ENCODE measurements around the gene SLC25A29. TPM values are rescaled to one million over a fixed set of nuclear protein-coding genes. Genes with fewer than 3 reads are reported as not detected.

The SLC25A29 gene, protein sequence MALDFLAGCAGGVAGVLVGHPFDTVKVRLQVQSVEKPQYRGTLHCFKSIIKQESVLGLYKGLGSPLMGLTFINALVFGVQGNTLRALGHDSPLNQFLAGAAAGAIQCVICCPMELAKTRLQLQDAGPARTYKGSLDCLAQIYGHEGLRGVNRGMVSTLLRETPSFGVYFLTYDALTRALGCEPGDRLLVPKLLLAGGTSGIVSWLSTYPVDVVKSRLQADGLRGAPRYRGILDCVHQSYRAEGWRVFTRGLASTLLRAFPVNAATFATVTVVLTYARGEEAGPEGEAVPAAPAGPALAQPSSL
- 44.4 and 45.5 TPM in 2 replicates for total RNA-seq

DNA sequence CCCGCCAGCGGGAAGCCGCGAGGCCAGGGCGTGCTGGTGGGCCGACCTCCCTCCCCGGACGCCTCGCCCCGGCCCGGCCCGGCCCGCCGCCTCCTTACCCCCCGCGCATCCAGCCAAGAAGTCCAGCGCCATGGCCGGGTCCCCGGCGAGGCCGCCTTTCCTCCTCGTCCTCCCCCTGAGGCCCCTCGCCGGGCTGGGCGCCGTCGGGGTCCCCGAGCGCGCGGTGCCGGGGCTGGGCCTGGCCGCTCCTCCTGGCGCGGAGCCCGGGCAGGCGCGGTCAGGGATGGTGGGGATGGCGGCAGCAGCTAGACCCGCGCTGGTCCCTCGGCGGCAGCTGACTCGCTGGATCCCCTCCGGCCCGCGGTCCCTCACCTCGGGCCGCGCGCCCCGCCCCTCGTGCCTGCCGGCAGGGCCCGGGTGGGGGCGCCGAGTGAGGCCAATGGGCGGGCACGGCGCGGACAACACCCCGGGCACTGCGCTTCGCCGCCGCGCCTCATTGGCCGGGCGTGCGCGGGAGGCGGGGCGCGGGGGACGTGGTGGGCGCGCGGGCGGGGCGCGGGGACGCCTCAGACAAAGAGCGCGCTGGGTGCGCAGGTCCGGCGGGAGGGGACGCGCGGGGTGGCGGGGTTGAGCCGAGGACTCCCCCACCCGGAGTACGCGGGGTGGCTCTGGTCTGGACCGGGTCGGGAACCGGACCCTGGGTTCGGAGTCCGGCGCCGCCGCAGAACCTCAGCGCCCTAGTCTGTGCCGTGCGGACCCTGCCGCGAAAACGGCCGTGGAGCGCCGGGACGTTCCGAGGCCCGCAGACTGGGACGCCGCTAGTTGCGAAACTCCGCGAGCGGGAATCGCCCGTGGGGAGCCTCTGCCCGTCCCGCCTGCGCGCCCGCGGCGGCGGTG is at the start of gene SLC25A29:
TSS of gene SLC25A29 (minus strand) at position 344 of the 897 bp plus-strand sequence. CDS start at position 132, 212 bp downstream.

DNA sequence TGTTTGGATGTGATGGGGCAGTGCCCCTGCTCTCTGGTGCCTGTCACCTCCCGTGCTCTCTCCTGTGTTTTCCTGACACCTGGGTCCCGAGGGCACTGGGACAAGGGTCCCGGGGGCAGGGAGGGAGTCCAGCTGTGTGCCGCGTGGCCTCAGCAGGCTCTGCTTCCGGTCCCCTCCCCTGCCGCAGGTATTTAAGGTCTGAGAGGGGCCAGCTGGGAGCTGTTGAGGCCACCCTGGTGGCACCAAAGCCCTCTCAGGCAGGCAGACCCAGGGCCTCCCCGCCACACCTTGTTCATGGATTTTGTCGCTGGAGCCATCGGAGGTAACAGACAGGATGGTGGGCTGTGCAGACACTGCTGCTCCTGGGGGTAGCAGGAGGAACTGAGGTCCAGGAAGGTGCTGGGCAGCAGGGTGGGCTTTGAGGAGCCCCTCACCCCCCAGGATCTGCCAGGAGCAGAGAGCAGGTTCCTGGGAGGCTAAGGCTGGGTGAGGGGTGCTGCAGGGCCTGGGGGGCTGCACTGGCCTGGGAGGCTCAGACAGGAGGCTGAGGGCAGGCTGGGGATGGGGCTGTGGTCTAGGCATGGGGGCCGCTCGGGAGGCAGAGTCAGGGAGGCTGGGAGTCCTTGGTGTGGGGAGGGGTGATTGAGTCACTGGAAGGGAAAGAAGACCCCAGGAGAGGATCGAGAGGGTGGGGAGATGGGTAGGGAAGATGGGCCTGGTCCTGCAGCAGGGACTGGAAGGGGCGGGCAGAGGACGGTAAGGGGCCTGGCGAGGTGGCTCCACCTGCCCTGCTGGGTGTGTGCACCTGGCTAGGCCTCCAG is 17.1 kb upstream of the SLC25A29 start, which contains the start of gene SLC25A47:
TSS of gene SLC25A47 (plus strand) at position 219 of the 821 bp plus-strand sequence. CDS start at position 295, 76 bp downstream.

Other genes starting within 250 kb of the SLC25A29 start
- gene EVL, start 241.0 kb downstream of the SLC25A29 start, total RNA-seq: 12.5 and 16.7 TPM in 2 replicates
- gene DEGS2, start 146.8 kb downstream of the SLC25A29 start, total RNA-seq: 0.10 TPM in 1 of 2 replicates, not detected in the other
- 34.1 and 36.2 TPM in 2 replicates for gene YY1, start 67.3 kb downstream of the SLC25A29 start, total RNA-seq
- gene SLC25A47, start 16.9 kb upstream of the SLC25A29 start, total RNA-seq: not detected in 2 replicates
- gene WDR25, start 70.0 kb upstream of the SLC25A29 start, total RNA-seq: 17.4 and 20.3 TPM in 2 replicates

Data from mammary microvascular endothelial cell (primary cell).